ENCODE measurements around the gene PTGDS.
A peak's percentile ranks its signal among the peaks of the same experiment; 100 is the strongest.

PTGDS gene

DNA sequence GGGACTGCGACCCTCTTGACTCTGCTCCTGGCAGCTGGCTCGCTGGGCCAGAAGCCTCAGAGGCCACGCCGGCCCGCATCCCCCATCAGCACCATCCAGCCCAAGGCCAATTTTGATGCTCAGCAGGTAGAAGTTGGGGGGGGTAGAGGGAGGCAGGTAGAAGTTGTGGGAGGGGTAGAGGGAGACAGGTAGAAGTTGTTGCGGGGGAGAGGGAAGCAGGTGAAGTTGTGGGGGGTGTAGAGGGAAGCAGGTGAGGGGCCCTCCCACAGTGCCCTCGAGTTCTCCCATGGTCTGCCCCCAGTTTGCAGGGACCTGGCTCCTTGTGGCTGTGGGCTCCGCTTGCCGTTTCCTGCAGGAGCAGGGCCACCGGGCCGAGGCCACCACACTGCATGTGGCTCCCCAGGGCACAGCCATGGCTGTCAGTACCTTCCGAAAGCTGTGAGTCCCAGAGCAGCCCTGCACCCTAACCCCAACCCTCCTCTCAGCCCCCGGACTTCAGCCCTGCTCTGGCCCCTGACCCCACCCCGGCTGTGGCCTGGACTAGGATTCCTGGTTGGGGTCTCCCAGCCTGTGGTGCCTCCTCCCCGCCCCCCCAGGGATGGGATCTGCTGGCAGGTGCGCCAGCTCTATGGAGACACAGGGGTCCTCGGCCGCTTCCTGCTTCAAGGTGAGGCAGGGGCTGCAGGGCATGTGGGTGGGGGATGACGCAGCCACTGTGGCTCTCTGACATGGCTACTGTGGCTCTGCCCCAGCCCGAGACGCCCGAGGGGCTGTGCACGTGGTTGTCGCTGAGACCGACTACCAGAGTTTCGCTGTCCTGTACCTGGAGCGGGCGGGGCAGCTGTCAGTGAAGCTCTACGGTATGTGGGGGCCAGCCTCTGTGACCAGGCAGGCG, 31.7 kb upstream of the PTGDS start:
- no peak for DNase-seq (ENCODE audit: low read depth)

DNA sequence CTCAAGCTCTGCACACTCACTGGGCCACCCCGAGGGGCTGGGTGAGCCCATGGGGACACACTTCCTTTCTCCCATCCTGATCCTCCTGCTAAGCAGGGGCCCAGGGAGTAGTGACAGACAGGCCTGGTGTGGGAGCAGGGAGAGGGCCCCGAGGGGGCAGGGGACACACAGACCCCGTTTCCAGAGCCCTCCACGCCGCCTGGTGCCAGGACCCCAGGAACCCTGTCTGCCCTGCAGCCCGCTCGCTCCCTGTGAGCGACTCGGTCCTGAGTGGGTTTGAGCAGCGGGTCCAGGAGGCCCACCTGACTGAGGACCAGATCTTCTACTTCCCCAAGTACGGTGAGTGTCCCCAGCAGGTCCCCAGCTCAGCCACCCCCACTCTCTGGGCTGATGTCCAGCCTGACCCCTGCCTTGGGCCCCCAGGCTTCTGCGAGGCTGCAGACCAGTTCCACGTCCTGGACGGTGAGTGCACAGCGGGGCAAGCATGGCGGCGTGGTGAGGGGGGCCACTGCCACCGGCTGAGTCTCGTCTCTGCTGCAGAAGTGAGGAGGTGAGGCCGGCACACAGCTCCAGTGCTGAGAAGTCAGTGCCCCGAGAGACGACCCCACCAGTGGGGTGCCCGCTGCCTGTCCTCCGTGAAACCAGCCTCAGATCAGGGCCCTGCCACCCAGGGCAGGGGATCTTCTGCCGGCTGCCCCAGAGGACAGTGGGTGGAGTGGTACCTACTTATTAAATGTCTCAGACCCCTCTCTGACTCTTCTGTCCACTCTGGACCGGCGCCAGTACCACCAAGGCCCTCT, 30.9 kb upstream of the PTGDS start:
- no peak for DNase-seq (ENCODE audit: low read depth)

- no peak for DNase-seq (ENCODE audit: low read depth)
Observed at GRCh38 chr9:136947028-136947891, 30.0 kb upstream of the PTGDS start.

- peak; percentile 13 for DNase-seq (ENCODE audit: low read depth)
Observed at GRCh38 chr9:136947955-136948510, 29.3 kb upstream of the PTGDS start.

DNA sequence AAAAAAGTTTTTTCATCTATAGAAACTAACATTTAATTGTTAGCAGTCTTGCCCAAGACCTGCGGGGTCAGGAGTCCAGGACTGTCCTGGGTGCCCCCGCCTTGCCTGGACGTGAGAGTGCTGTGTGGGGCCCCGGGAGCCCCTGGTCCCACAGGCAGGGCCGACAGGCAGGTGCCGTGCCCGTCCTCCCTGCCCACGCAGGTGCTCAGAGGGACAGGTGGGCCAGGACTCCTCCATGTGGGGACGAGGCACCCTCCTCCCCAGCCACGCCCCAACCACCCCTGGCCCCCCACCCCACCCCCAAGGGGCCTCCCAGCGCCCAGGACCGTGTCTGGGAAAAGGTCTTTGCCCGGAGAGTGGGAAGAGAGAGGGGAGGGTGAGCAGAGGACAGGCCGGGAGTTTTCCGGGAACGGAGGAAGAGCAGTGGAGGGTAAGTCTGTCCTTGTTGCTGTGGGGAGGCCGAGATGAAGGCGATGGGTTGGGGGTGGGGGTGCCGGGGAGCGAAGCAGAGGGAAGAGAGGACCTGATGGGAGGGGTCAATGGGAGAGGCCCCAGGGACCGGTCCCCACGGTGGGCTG, 28.0 kb upstream of the PTGDS start:
- no peak for DNase-seq (ENCODE audit: low read depth)

GRCh38 chr9:136949817-136950655, 27.3 kb upstream of the PTGDS start:
- DNase-seq (ENCODE audit: low read depth): peak; percentile 57

- no peak for DNase-seq (ENCODE audit: low read depth)
Observed at GRCh38 chr9:136950656-136951276, 26.5 kb upstream of the PTGDS start.

- DNase-seq (ENCODE audit: low read depth): no peak
Observed at GRCh38 chr9:136951541-136952320, 25.6 kb upstream of the PTGDS start, which contains the start of gene LCN12. LCN12 (plus strand) TSS chr9:136952273; CDS start chr9:136952328, 55 bp downstream.

- no peak for DNase-seq (ENCODE audit: low read depth)
Observed at GRCh38 chr9:136952321-136952850, 24.9 kb upstream of the PTGDS start.

DNA sequence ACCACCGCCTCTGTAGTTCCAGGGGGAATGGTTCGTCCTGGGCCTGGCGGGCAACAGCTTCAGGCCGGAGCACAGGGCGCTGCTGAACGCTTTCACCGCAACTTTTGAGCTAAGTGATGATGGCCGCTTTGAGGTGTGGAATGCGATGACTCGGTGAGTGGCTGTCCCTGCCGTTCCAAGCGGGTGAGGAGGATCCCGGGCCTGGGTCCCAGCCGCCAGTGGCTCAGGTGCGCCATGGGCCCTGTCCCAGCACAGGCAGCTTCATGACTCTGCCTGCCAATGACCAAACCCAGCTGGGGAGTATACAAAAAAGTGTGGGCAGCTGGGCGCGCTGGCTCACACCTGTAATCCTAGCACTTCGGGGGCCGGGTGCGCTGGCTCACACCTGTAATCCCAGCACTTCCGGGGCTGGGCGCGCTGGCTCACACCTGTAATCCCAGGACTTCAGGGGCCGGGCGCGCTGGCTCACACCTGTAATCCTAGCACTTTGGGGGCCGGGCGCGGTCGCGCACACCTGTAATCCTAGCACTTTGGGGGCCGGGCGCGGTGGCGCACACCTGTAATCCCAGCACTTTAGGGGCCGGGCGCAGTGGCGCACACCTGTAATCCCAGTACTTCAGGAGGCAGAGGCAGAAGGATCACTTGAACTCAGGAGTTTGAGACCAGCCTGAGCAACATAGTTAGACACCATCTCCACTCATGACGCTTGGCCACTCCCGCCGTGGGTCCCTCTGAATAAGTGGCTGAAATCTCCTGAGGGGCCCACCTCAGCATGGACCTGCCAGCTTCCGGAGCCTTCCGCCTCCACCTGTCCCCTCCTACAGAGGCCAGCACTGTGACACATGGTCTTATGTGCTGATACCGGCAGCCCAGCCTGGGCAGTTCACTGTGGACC, 24.2 kb upstream of the PTGDS start:
- no peak for DNase-seq (ENCODE audit: low read depth)

DNA sequence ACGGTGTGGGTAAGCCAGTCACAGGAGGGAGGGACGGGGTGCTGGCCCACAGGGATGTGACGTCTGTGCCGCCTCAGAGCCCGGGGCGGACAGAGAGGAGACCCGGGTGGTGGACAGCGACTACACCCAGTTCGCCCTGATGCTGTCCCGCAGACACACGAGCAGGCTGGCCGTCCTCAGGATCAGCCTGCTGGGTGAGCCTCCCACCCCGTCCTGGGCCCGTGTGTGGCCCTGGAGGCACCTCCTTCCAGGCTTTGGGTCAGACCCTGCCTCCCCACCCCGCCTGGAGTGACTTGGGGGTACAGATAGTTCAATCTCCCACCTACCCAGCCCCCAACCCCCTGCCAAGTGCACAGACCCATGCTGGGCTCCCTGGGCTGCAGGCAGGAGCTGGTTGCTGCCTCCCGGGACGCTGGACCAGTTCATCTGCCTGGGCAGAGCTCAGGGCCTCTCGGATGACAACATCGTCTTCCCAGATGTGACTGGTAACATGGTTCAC, 23.5 kb upstream of the PTGDS start:
- DNase-seq (ENCODE audit: low read depth): no peak

GRCh38 chr9:136954270-136955083, 22.8 kb upstream of the PTGDS start:
- DNase-seq (ENCODE audit: low read depth): no peak

DNA sequence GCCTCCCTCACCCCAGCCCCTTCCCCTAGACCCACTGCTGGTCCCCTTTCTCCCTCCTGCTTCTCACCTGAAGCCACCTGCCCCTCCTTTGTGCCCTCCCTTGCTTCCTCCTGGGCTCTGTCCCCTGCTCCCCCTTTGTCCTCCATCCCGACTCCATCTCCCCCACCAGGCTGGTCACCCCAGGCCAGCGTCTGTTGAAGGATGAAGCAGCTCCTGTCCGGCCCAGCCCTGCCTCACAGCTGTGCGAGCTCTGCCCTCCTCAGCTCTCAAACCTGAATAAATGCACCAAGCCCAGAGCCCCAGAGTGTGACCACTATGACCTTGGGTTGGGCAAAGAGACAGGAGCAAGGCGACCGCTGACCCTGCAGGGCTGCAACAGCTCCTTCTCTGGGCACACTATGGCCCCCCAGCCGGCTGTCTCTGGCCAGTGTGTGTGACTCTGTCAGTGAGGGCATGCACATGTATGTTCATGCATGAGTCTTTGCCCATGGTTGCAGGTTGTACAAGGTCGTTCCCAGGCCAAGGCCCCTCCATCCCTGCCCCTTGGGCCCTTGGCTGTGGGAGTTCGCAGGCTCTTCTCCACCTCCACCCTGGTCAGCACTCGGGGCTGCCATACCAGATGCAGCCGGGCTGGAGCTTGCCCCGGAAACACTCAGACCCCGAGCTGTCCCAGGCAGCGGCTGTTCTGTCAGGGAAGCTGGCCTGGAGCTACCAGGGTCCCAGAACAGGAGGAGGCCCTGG, 21.9 kb upstream of the PTGDS start:
- DNase-seq (ENCODE audit: low read depth): no peak

DNA sequence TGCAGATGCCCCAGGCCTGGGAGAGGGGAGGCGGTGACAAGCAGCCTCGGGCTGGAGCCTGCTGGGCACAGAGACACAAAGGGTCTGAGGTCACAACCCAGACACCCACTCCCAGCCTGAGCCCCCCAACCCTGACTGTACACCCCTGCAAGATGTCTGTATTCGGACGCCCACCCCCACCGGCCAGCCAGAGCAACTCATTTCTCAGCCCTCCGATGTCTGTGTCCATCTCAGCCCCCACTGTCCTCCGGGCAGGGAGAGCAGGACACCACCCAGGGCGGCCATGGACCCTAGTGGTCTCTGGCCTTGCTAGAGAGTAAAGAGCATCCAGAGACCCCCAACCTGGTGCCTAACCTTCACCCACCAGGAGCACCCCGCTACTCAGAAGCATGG, 21.4 kb upstream of the PTGDS start:
- DNase-seq (ENCODE audit: low read depth): no peak

DNA sequence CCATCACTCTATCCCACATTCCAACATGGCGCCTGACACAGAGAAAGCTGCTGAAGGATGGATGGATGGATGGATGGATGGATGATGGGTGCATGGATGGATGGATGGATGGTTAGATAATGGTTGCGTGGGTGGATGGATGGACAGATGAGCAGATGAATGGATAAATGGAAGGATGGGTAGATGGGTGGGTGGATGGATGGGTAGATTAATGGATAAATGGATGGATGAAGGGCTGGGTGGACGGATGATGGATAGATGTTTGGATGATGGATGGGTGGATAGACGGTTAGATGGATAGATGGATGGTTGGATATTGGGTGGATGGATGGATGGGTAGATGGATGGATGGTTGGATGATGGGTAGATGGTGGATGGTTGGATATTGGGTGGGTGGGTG, 20.7 kb upstream of the PTGDS start:
- DNase-seq (ENCODE audit: low read depth): no peak

GRCh38 chr9:136957461-136957860, 19.8 kb upstream of the PTGDS start:
- no peak for DNase-seq (ENCODE audit: low read depth)

Measured in fibroblast of the conjunctiva (primary cell).